HepG2 (cell line): ENCODE results near the gene ERBB4. TPM values are rescaled to one million over a fixed set of nuclear protein-coding genes. Genes with fewer than 3 reads are reported as not detected.

Source experiments
- ATAC-seq: fragments of 200-7000 bp; cut with Tn5 transposase; 3 replicates; pipeline ENCODE4 v1.9.1; 2020; ENCODE audit warnings: mild to moderate bottlenecking, moderate library complexity
- BruUV-seq: library from RNA; stranded (reverse); fragments of 400-500 nt; replicated peaks from 2 replicates; lab custom pipeline; 2021; lab: Mats Ljungman, UMichigan
- CTCF ChIA-PET: fragments of 300-600 bp; formaldehyde crosslinking; extraction: SDS; loops from one replicate; lab custom pipeline; 2021; ENCODE audit warnings: low total read pairs, inconsistent platforms, low intra/inter-chr PET ratio; lab: Yijun Ruan, JAX
- POLR2A ChIA-PET: fragments of 350-600 bp; sonication (Branson Sonifier 250); formaldehyde crosslinking; loops from one replicate; lab custom pipeline; 2020; ENCODE audit warnings: antibody characterized with exemption, inconsistent platforms; lab: Yijun Ruan, JAX
- DNase-seq: peaks from one replicate; pipeline ENCODE4 v3.0.0-alpha.2; 2015; ENCODE audit warnings: low spot score
- FAIRE-seq: peaks from 3 replicates; lab custom pipeline; 2011; peaks lifted over from hg19 to GRCh38; lab: Jason Lieb, UNC
- H2AFZ ChIP-seq: one replicate; pipeline ENCODE4 v1.6.1; 2011; ENCODE audit warnings: low read length, inconsistent platforms
- H3K27ac ChIP-seq: fragments of 300-600 bp; 3 replicates; pipeline ENCODE4 v1.8.0; 2011; ENCODE audit warnings: mixed run types, mild to moderate bottlenecking, mixed read lengths, low read length, inconsistent platforms; ENCODE audit not compliant: insufficient read depth; ENCODE audit errors: extremely low read length
- H3K27me3 ChIP-seq, 2 experiments: fragments of 200-600 bp in 1 of 2; 2 replicates in 1 of 2; 3 replicates in 1 of 2; pipeline versions ENCODE4 v1.6.0 to v1.8.0; 2011; ENCODE audit warnings: low read length in 2 of 2, mild to moderate bottlenecking in 2 of 2, moderate library complexity in 2 of 2, inconsistent platforms in 1 of 2; ENCODE audit not compliant: insufficient read depth in 2 of 2, control insufficient read depth in 1 of 2
- H3K36me3 ChIP-seq, 2 experiments: fragments of 200-600 bp in 1 of 2; replicated peaks in 1 of 2; 2 replicates in 1 of 2; 3 replicates in 1 of 2; pipeline versions ENCODE4 v1.5.1 to v1.8.0; 2011; ENCODE audit warnings: low read length in 2 of 2, inconsistent platforms in 1 of 2; ENCODE audit not compliant: insufficient read depth in 2 of 2, control insufficient read depth in 1 of 2
- H3K4me1 ChIP-seq: 2 replicates; pipeline ENCODE4 v1.5.1; 2012; ENCODE audit warnings: low read length, inconsistent platforms; ENCODE audit not compliant: insufficient read depth
- H3K4me2 ChIP-seq: 2 replicates; pipeline ENCODE4 v1.6.0; 2011; ENCODE audit warnings: low read depth, low read length, inconsistent platforms
- H3K4me3 ChIP-seq, 3 experiments: fragments of 200-600 bp in 1 of 3; sonication (generic), shearing (Covaris generic) in 1 of 3; replicated peaks in 1 of 3; 2 replicates each; pipeline ENCODE4 v1.5.1; 2011 to 2016; ENCODE audit warnings: low read length in 3 of 3, inconsistent platforms in 2 of 3, low read depth in 2 of 3, mild to moderate bottlenecking in 2 of 3, control low read depth in 1 of 3, mixed read lengths in 1 of 3; ENCODE audit not compliant: insufficient read depth in 1 of 3
- H3K79me2 ChIP-seq: one replicate; pipeline ENCODE4 v1.6.1; 2011; ENCODE audit warnings: low read length, inconsistent platforms; ENCODE audit not compliant: insufficient read depth
- H3K9ac ChIP-seq: 2 replicates; pipeline ENCODE4 v1.6.0; 2011; ENCODE audit warnings: mild to moderate bottlenecking, low read depth, low read length, inconsistent platforms; ENCODE audit not compliant: insufficient read depth
- H3K9me3 ChIP-seq: 2 replicates; pipeline ENCODE4 v1.5.1; 2012; ENCODE audit warnings: mild to moderate bottlenecking, low read length
- H4K20me1 ChIP-seq: 2 replicates; pipeline ENCODE4 v1.6.0; 2011; ENCODE audit warnings: inconsistent platforms, mild to moderate bottlenecking, low read length, moderate library complexity; ENCODE audit not compliant: insufficient read depth
- CREB1 ChIP-seq, 2 experiments: fragments of 450-650 bp in 1 of 2; IDR thresholded peaks; 2 replicates each; pipeline ENCODE4 v1.6.1; 2016 to 2017; ENCODE audit warnings: control low read depth in 1 of 2, mild to moderate bottlenecking in 1 of 2, missing compliant biosample characterization in 1 of 2, missing genetic modification characterization in 1 of 2
- FOSL2 ChIP-seq: sonication (generic); formaldehyde crosslinking; IDR thresholded peaks from 2 replicates; pipeline ENCODE4 v1.4.0; 2020; ENCODE audit warnings: missing genetic modification reagents
- GTF2F1 ChIP-seq: fragments of 150-350 bp; IDR thresholded peaks from 2 replicates; pipeline ENCODE4 v1.6.1; 2014; ENCODE audit warnings: low read length
- HMG20B ChIP-seq: conservative IDR thresholded peaks from 2 replicates; pipeline ENCODE4 v1.6.1; 2016; ENCODE audit warnings: missing genetic modification reagents, missing compliant biosample characterization
- IKZF5 ChIP-seq: IDR thresholded peaks from 2 replicates; pipeline ENCODE4 v1.6.1; 2018; ENCODE audit warnings: missing genetic modification reagents, mild to moderate bottlenecking, missing compliant biosample characterization
- MAFF ChIP-seq: IDR thresholded peaks from 2 replicates; pipeline ENCODE4 v1.6.1; 2011; ENCODE audit warnings: low read depth, low read length, improper control_type of control experiment
- MAFK ChIP-seq, 2 experiments: IDR thresholded peaks in 1 of 2; conservative IDR thresholded peaks in 1 of 2; 2 replicates each; pipeline ENCODE4 v1.6.1; 2011; ENCODE audit warnings: improper control_type of control experiment in 2 of 2, low read length in 2 of 2
- MBNL3 ChIP-seq: fragments of 250-450 bp; sonication (Bioruptor Pico); conservative IDR thresholded peaks from 2 replicates; pipeline ENCODE4 v1.8.0; 2022; ENCODE audit warnings: mild to moderate bottlenecking, inconsistent platforms
- MLX ChIP-seq: IDR thresholded peaks from 2 replicates; pipeline ENCODE4 v1.6.1; 2016
- MXD4 ChIP-seq: IDR thresholded peaks from 2 replicates; pipeline ENCODE4 v1.6.1; 2016; ENCODE audit warnings: mild to moderate bottlenecking, missing biosample characterization, missing genetic modification reagents
- NFIC ChIP-seq: IDR thresholded peaks from 2 replicates; pipeline ENCODE4 v1.6.1; 2012; ENCODE audit warnings: mild to moderate bottlenecking, low read length, inconsistent platforms
- NR2F2 ChIP-seq: IDR thresholded peaks from 2 replicates; pipeline ENCODE4 v1.6.1; 2012; ENCODE audit warnings: low read depth, inconsistent platforms, borderline replicate concordance
- SATB2 ChIP-seq: sonication (generic); formaldehyde crosslinking; IDR thresholded peaks from 2 replicates; pipeline ENCODE4 v1.5.0; 2020; ENCODE audit warnings: missing genetic modification reagents
- ZNF280B ChIP-seq: sonication (generic); formaldehyde crosslinking; IDR thresholded peaks from 2 replicates; pipeline ENCODE4 v1.5.0; 2020; ENCODE audit warnings: missing genetic modification reagents, mild to moderate bottlenecking, borderline replicate concordance
- ZNF331 ChIP-seq: sonication (generic); formaldehyde crosslinking; IDR thresholded peaks from 2 replicates; pipeline ENCODE4 v1.4.0; 2020; ENCODE audit warnings: missing genetic modification reagents
- ZNF577 ChIP-seq: sonication (generic); formaldehyde crosslinking; IDR thresholded peaks from 2 replicates; pipeline ENCODE4 v1.4.0; 2020; ENCODE audit warnings: mild to moderate bottlenecking, low read depth, missing genetic modification reagents, borderline replicate concordance
- WGBS: methylation state at CpG from one replicate; pipeline ENCODE4 v1.1.6; 2017; ENCODE audit warnings: low lambda C conversion rate; 5-methylcytosine and 5-hydroxymethylcytosine counted together
- in situ Hi-C: cut with HindIII; loops from 2 replicates; pipeline ENCODE4 v1.10.0; 2017; ENCODE audit warnings: low pct_unique_long_range_greater_than_20kb; ENCODE audit not compliant: extremely low pct_ligation_motif_present
- intact Hi-C: fragments of 100-400 bp; cut with micrococcal nuclease; formaldehyde crosslinking; loops from one replicate; pipeline ENCODE4 v1.10.0; 2022; ENCODE audit not compliant: unreplicated experiment
- polyA plus RNA-seq, 8 experiments: library from polyadenylated mRNA; depleted of rRNA in 3 of 8; stranded (reverse) in 7 of 8; unstranded in 1 of 8; fragments of >200 nt; fragmentation: Illumina TruSeq in 4 of 8; extraction: Trizol in 4 of 8; gene quantifications; 2 replicates each; pipeline versions ENCODE4 v1.2.1 to v1.2.3, GENCODE V29; 2011 to 2016; ENCODE audit warnings: low read depth in 4 of 8, missing spikeins in 1 of 8, mixed read lengths in 1 of 8; ENCODE audit not compliant: insufficient read depth in 1 of 8
- total RNA-seq, 5 experiments: library from RNA; depleted of rRNA; stranded (reverse); fragments of >200 nt; fragmentation: Illumina TruSeq; extraction: Trizol; gene quantifications; 2 replicates each; pipeline ENCODE4 v1.2.3, GENCODE V29; 2016; ENCODE audit warnings: low read depth in 1 of 5

Gene ERBB4
- total and polyA plus RNA-seq, 2 of the 13 experiments (the other 11 are each of a cell fraction or from before 2014, with no cell fraction given): not detected

- WGBS: 0% methylated on average over 1 of the region's 1 CpG
- intact Hi-C loops: no loop called here
- no peaks in the 10 kb centered on the region for H3K4me1 ChIP-seq
- in situ Hi-C loops: no loop called here
- H3K4me3 ChIP-seq: no peak overlapping the region
- no peaks in the 10 kb centered on the region for H3K27me3 ChIP-seq
- H3K27ac ChIP-seq: no peak overlapping the region
- H3K9me3 ChIP-seq: no peaks in the 10 kb centered on the region
- H2AFZ ChIP-seq: no peak overlapping the region
- no peak overlapping the region for H3K4me2 ChIP-seq
- no peaks in the 10 kb centered on the region for H4K20me1 ChIP-seq
- no peaks in the 10 kb centered on the region for H3K79me2 ChIP-seq
- TF ChIP-seq ZNF331 (CRISPR knock-in tag): no peak
- no peak for TF ChIP-seq CREB1 (IDR thresholded peaks at IDR 0.05)
- no peak for TF ChIP-seq CREB1 (CRISPR knock-in tag; IDR thresholded peaks at IDR 0.05)
- TF ChIP-seq MXD4 (CRISPR knock-in tag): no peak
- TF ChIP-seq MLX (CRISPR knock-in tag): no peak
- no peak for TF ChIP-seq NFIC
- no peak for TF ChIP-seq NR2F2
- ATAC-seq (no peak), DNase-seq (no peak), FAIRE-seq (no peak)
- no peak overlapping the region for H3K9ac ChIP-seq
- BruUV-seq: no TSS peak
- H3K36me3 ChIP-seq: no peaks in the 10 kb centered on the region
- POLR2A ChIA-PET: no interaction called here
- CTCF ChIA-PET: no interaction called here
Measured at GRCh38 chr2:211941216-211941747, 597.3 kb downstream of the ERBB4 start.

GRCh38 chr2:211939177-211939576 lies 599.4 kb downstream of the ERBB4 start:
- TF ChIP-seq SATB2 (CRISPR knock-in tag): no peak
- no peak for TF ChIP-seq ZNF577 (CRISPR knock-in tag)
- no peak for TF ChIP-seq IKZF5 (CRISPR knock-in tag)
- no peak for TF ChIP-seq MXD4 (CRISPR knock-in tag)
- TF ChIP-seq ZNF280B (CRISPR knock-in tag): no peak
- no peak for TF ChIP-seq HMG20B (CRISPR knock-in tag)
- no peak for TF ChIP-seq FOSL2 (CRISPR knock-in tag)
- TF ChIP-seq MAFK (conservative IDR thresholded peaks at IDR 0.05 in 1 of 2, IDR thresholded peaks at IDR 0.05 in 1 of 2; ENCODE audit: low read length in 2 of 2): peak; percentile 69 to 87
- TF ChIP-seq GTF2F1: no peak
- peak; percentile 83 for TF ChIP-seq MAFF
- no peak for TF ChIP-seq MBNL3 (CRISPR knock-in tag)
- Histone ChIP-seq H3K9me3 (no peaks in the 10 kb centered on the region), H3K36me3 (no peaks in the 10 kb centered on the region), H3K27me3 (no peaks in the 10 kb centered on the region), H3K4me1 (no peaks in the 10 kb centered on the region), H3K4me2 (no peak overlapping the region), H3K79me2 (no peaks in the 10 kb centered on the region), H3K4me3 (no peak overlapping the region), H2AFZ (no peak overlapping the region), H4K20me1 (no peaks in the 10 kb centered on the region), H3K27ac (no peak overlapping the region), H3K9ac (no peak overlapping the region)
- ChIA-PET POLR2A (no interaction called here), CTCF (no interaction called here)
- DNase-seq (no peak), FAIRE-seq (no peak), ATAC-seq (no peak)
- in situ Hi-C loops: no loop called here
- no TSS peak for BruUV-seq
- intact Hi-C loops: no loop called here
- WGBS: 2% methylated on average over 2 of the region's 2 CpGs
